GM12872 (cell line): ENCODE results near the gene SEMA3E.

Experiments used
- TF ChIP-seq, protein P1 (sequence below): IDR thresholded peaks from 3 replicates; pipeline ENCODE4 v1.5.1; 2011; ENCODE audit warnings: low read depth, mild to moderate bottlenecking, low read length, moderate library complexity; ENCODE audit not compliant: insufficient read depth

Gene SEMA3E

DNA sequence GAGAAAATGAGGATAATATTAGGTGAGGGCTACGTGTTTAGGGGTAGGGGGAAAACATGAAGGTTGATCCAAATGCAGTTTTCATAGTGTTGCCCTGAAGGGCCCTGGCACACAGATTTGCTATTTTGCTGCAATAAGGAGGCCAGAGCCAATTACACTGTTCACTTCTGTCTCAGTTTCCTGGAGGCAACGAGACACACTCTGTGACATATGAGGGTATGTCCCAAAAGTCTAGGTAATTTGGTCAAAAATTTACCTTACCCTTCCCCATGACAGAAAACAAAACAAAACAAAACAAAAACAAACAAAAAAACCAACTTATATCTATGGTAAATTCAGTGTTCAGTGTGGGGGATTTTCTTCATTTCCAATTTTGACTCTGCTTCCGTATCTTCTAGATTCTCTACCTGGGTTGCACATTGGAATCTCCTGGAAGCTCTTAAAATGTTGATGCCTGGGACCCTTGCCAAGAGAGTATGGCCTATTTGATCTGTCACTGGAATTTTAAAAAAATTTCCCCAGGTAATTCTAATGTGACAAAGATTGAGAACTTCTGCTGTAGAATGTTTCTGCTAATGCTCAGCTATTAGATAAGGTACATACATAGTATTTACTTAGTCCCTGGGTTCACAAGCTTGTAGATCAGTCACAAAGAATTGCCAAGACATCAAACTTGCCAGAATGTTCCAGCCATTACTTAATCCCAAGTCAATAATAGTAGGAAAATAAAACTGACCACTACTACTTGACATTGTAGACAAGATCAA is 139.5 kb downstream of the SEMA3E start:
- TF ChIP-seq, protein P1, sequence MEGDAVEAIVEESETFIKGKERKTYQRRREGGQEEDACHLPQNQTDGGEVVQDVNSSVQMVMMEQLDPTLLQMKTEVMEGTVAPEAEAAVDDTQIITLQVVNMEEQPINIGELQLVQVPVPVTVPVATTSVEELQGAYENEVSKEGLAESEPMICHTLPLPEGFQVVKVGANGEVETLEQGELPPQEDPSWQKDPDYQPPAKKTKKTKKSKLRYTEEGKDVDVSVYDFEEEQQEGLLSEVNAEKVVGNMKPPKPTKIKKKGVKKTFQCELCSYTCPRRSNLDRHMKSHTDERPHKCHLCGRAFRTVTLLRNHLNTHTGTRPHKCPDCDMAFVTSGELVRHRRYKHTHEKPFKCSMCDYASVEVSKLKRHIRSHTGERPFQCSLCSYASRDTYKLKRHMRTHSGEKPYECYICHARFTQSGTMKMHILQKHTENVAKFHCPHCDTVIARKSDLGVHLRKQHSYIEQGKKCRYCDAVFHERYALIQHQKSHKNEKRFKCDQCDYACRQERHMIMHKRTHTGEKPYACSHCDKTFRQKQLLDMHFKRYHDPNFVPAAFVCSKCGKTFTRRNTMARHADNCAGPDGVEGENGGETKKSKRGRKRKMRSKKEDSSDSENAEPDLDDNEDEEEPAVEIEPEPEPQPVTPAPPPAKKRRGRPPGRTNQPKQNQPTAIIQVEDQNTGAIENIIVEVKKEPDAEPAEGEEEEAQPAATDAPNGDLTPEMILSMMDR = no peak

- TF ChIP-seq, protein P1 = no peak
Measured at GRCh38 chr7:83504330-83504729, 144.6 kb downstream of the SEMA3E start.

- TF ChIP-seq, protein P1 = no peak
Measured at GRCh38 chr7:83502636-83503035, 146.3 kb downstream of the SEMA3E start.

DNA sequence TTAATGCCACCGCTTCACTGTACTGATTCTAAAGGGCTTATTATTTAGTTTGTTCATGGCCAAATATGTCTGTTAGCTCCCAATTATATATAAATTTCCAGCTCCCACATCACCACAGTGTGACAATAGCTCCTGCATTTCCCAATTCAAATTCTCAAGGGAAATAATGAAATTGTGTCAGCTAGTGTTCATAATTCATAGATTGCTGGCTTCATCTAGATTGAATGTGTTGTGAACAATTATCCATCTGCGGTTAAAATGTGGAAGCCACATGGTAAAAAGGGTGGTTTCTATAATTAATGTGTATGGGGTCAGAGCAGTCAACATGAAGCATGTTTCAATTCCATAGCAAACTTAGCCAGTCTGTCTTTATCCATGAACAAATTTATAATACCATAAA is 154.3 kb downstream of the SEMA3E start:
- TF ChIP-seq, protein P1 = no peak

DNA sequence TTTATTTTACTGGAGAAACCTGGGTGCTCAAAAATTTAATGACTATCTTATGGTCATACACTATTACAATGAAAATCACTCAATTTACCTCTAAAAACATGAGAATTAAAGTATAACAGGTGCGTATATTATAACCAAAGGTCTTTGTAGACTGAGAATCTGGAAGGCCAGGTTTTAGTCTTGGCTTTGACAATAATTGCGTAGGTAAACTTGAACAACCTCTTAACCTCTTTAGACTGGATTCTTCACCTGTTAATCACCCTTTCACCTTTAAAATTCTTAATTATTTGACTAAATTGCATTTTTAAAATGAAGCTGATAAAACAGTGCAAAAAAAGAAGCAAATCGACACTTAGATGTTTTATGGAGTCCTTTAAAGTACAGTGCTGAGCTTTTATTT is 156.1 kb downstream of the SEMA3E start:
- TF ChIP-seq, protein P1 = no peak

DNA sequence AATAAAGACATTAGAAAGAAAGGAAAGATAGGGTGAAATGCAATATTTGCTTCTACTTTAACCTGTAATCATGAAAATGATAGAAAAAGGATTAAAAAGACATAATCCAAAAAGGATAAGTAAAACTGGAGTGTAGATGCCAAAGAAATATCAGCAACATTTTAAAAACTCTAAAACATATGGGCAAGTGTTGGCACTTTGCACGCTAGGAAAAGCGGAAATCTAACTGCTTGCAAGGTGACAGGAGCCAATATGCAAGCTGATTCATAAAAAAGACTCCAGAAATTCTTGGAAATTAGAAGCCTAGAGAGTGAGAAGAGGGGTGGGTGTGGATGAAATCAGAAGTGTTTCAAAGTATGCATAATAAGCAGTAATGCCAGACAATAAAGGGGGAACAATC is 161.1 kb downstream of the SEMA3E start:
- TF ChIP-seq, protein P1 = no peak

- TF ChIP-seq, protein P1 = no peak
Measured at GRCh38 chr7:83486957-83487356, 162.0 kb downstream of the SEMA3E start.
